ENCODE data around the gene H1-8. TPM values are rescaled to one million over a fixed set of nuclear protein-coding genes. Genes with fewer than 3 reads are reported as not detected.

H1-8 gene
- total RNA-seq, 4 donors from 2014 or later: not detected

- intact Hi-C loops (cut with DNase I; ENCODE audit: low total_unique reads): no loop called here
Observed at GRCh38 chr3:129567176-129567705, 24.3 kb downstream of the H1-8 start.

GRCh38 chr3:129567939-129568338 is 25.0 kb downstream of the H1-8 start:
- no peak for TF ChIP-seq POLR2A (IDR thresholded peaks at IDR 0.05)
- TF ChIP-seq, protein P1, sequence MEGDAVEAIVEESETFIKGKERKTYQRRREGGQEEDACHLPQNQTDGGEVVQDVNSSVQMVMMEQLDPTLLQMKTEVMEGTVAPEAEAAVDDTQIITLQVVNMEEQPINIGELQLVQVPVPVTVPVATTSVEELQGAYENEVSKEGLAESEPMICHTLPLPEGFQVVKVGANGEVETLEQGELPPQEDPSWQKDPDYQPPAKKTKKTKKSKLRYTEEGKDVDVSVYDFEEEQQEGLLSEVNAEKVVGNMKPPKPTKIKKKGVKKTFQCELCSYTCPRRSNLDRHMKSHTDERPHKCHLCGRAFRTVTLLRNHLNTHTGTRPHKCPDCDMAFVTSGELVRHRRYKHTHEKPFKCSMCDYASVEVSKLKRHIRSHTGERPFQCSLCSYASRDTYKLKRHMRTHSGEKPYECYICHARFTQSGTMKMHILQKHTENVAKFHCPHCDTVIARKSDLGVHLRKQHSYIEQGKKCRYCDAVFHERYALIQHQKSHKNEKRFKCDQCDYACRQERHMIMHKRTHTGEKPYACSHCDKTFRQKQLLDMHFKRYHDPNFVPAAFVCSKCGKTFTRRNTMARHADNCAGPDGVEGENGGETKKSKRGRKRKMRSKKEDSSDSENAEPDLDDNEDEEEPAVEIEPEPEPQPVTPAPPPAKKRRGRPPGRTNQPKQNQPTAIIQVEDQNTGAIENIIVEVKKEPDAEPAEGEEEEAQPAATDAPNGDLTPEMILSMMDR (IDR thresholded peaks at IDR 0.05): no peak

More at GRCh38 chr3:129567176-129567705, 24.3 kb downstream of the H1-8 start:
- no peak overlapping the region for H3K4me3 ChIP-seq (ENCODE audit: low read depth, poor library complexity, severe bottlenecking)
- 66 to 74% methylated on average over 13 to 17 of the region's 18 CpGs for WGBS, 2 donors
- DNase-seq (ENCODE audit: low spot score in 2 of 2): no peak
- TF ChIP-seq, protein P1 (IDR thresholded peaks at IDR 0.05): no peak
- TF ChIP-seq POLR2A (IDR thresholded peaks at IDR 0.05): no peak

DNA sequence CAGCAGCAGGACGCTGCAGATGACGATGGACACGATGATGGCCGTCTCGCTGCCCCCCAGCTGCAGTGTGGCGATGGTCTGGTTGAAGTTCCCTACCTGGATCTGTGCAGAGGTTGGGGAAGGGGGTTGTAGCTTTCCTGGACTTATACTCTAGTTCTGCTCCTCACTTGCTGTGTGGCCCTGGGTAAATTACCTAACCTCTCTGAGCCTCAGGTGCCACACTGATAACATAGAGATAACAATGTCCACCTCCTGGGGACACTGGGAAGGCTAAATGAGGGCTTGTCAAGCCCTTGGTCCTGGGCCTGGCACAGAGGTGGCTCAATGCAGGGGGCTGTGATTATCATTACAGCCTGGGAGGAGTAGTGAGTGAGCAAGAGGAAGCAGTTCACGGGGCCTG is 26.9 kb downstream of the H1-8 start:
- intact Hi-C loops (cut with DNase I; ENCODE audit: low total_unique reads): no loop called here
- TF ChIP-seq POLR2A (IDR thresholded peaks at IDR 0.05): no peak
- TF ChIP-seq, protein P1 (IDR thresholded peaks at IDR 0.05): no peak
- 90% methylated on average over 7 of the region's 7 CpGs for WGBS, 2 donors
- DNase-seq (ENCODE audit: low spot score in 2 of 2): no peak
- H3K4me3 ChIP-seq (ENCODE audit: low read depth, poor library complexity, severe bottlenecking): no peak overlapping the region

More at GRCh38 chr3:129567939-129568338, 25.0 kb downstream of the H1-8 start:
- no peak overlapping the region for H3K4me3 ChIP-seq (ENCODE audit: low read depth, poor library complexity, severe bottlenecking)
- no peak for DNase-seq (ENCODE audit: low spot score in 2 of 2)
- WGBS, 2 donors: 52 to 74% methylated on average over 6 of the region's 6 CpGs
- intact Hi-C loops (cut with DNase I; ENCODE audit: low total_unique reads): no loop called here

DNA sequence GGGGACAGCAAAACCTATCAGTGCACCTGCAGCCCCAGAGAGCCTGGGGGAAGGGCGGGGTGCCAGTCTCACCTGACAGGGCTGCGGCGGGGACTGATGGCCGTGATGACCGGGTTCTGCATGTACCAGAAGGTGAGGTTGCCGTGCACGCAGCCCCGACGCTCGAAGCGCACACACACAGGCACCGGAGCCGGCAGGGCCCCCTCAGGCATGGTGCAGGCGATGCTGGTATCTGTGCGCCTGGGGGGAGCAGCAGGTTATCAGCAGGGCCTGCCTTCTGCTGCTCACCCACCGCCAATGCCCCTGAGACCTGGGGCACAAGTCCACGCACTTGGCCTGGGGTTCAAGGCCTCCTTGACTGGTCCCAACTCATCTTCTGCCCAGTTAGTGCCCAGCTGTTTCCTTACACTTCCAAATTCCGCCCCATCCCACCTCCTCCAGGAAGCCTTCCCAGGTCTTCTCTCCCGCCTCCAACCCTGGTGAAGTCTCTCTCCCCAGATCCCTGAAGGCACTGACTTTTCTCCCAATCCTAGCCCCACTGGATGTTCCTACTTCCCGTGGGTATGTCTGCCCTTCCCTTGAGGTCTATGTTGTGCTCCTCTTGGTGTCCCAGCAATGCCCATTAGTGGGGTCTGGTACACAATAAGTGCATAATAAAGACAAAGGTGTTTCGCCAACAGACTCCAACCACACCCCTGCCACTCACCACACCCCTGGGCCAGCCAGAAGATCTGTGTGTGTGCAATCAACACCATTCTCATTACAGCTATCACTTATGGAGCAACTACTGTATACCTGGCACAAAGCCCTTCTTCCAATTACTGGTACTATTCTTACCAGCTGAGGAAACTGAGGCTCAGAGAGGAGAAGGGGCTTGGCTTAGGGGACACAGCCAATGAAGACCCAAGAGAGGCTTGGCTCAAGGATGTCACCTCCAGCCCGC is 28.9 kb downstream of the H1-8 start:
- intact Hi-C loops (cut with DNase I; ENCODE audit: low total_unique reads): no loop called here
- 88 to 92% methylated on average over 14 to 20 of the region's 22 CpGs for WGBS, 2 donors
- TF ChIP-seq, protein P1 (IDR thresholded peaks at IDR 0.05): no peak
- TF ChIP-seq POLR2A (IDR thresholded peaks at IDR 0.05): no peak
- DNase-seq (ENCODE audit: low spot score in 2 of 2): no peak
- H3K4me3 ChIP-seq (ENCODE audit: low read depth, poor library complexity, severe bottlenecking): no peak overlapping the region

DNA sequence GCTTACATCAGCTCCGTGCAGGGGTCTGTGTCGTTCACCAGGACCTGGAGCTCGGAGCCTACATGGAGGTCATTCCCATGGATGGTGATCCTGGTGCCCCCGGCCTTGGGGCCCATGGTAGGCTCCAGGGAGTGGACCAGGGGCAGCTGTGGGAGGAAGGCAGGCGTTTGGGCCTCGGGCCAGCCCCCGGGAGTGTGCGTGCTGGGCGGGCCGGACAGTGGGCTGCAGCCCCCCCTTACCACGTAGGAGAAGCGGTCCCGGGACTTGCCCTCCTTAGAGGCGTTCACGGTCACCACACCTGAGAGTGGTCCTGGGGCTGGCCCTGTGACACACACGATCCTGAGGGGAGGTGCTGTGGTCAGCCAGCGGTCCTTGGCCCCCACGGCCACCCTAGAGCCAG is 29.6 kb downstream of the H1-8 start:
- no peak overlapping the region for H3K4me3 ChIP-seq (ENCODE audit: low read depth, poor library complexity, severe bottlenecking)
- intact Hi-C loops (cut with DNase I; ENCODE audit: low total_unique reads): no loop called here
- no peak for DNase-seq (ENCODE audit: low spot score in 2 of 2)
- no peak for TF ChIP-seq POLR2A (IDR thresholded peaks at IDR 0.05)
- TF ChIP-seq, protein P1 (IDR thresholded peaks at IDR 0.05): no peak
- WGBS, 2 donors: 91 to 93% methylated on average over 18 of the region's 18 CpGs
